Measurements from ENCODE around the gene UBE2QL1.

UBE2QL1 gene

DNA sequence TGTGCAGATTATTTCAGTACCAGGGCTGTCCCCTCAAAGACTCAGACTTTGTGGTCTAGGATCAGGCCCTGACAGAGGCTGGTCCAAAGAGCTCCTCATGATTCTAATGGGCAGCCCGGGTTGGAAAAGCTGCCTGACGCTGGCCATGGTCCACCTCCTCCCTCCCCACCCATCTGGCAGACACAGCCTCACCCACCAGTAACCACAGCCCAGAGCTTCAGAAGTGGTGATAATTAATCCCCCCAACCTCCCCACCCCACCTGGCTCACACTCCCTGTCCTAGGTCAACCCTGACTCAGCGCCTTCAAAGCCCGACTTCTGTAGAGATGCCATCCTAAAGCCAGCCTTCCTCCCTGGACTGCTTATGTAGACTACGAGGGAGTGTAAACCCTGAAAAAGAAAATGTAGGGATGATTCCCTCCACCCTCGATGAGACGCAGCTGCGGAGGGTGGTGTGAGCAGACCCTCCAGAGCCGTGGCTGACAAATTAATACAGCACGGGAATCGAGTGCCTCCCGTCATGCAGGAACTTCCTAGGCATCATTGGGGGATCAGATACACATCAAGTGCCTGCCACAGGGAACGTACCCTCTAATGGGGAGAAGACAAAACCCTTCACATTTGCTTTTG is 7.0 kb downstream of the UBE2QL1 start:
- no peak for DNase-seq

- DNase-seq = no peak
Measured at GRCh38 chr5:6456766-6457370, 8.2 kb downstream of the UBE2QL1 start.

GRCh38 chr5:6457592-6457991 is 8.9 kb downstream of the UBE2QL1 start:
- no peak for DNase-seq

- DNase-seq = no peak
Measured at GRCh38 chr5:6458833-6459232, 10.2 kb downstream of the UBE2QL1 start.

DNA sequence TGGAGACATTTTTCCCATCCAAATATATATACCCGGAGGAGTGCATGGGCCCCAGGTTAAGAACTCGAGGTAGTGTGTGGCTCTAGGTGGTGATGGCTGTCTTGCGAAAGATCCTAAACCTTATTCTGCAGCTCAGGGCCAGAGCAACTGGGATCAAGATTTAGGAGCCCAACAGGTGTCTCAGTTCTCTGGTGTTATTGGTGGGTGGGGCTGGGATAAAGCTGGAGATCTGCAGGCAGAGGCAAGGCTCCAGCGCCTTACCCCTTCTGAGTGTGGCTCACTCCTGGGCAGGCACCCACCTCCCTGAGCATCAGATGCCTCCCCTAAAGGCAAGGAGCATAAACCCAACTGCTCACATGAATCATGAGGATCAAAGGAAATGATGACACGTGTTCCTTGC is 11.2 kb downstream of the UBE2QL1 start:
- DNase-seq = no peak

DNA sequence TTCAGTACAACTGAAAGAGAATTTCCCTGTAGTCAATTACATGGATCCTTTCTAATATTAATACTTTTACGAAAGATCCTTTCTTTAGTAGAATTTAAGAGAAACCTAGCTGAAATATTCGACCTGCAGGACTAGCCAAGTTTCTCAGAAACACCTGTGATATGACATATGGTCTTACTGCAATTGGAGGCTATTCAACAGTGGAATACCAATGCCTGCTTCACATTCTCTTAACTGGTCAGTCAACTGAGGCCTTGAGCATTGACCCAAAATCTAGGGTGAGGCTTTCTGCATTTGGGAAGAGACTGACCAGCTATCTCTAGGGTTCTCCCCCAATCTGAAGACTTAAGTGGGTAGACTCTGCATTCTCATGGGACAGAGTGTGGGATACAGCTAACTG is 12.3 kb downstream of the UBE2QL1 start:
- no peak for DNase-seq

DNA sequence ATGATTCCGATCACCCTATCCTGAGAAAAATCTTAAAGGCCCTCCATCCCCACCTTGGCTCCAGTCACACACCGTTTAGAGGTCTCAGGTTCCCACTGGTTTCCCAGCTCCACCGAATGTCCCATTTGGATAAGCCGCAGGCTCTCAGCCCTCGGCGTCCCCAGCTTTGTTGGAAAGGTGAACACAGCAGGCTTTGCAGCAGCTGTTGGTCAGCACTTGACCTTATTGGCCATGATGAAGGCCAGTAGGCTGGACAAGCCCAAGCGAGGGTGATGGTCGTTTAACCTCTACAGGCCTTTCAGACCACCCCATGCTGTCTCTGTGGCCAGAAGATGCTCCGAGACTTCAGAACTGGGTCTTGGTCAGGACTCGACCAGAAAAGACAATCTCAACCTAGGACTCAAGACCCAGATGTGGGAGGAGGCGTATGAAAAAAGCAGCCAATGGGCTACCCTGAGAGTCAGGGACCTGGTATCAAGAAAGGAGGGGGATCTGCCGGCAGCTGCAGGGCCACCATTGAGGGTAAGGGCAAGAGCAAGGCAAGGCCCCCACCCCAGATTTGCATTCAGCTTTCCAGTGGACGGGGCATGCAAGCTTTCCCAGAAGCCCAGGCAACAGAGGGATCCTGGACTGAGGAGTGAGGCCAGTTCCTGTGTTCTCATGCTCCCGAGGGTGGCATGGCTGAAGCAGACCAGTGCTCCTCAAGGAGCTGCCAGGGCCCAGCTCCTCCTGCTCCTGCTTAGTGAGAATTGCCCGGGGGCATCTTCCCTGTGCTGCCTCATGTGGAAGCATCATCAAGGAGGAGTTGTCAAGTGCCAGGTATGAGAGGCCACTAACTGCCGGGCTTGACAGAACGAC is 13.4 kb downstream of the UBE2QL1 start:
- no peak for DNase-seq

- DNase-seq = no peak
Measured at GRCh38 chr5:6462671-6463070, 14.0 kb downstream of the UBE2QL1 start.

- no peak for DNase-seq
Measured at GRCh38 chr5:6464441-6464840, 15.8 kb downstream of the UBE2QL1 start.

DNA sequence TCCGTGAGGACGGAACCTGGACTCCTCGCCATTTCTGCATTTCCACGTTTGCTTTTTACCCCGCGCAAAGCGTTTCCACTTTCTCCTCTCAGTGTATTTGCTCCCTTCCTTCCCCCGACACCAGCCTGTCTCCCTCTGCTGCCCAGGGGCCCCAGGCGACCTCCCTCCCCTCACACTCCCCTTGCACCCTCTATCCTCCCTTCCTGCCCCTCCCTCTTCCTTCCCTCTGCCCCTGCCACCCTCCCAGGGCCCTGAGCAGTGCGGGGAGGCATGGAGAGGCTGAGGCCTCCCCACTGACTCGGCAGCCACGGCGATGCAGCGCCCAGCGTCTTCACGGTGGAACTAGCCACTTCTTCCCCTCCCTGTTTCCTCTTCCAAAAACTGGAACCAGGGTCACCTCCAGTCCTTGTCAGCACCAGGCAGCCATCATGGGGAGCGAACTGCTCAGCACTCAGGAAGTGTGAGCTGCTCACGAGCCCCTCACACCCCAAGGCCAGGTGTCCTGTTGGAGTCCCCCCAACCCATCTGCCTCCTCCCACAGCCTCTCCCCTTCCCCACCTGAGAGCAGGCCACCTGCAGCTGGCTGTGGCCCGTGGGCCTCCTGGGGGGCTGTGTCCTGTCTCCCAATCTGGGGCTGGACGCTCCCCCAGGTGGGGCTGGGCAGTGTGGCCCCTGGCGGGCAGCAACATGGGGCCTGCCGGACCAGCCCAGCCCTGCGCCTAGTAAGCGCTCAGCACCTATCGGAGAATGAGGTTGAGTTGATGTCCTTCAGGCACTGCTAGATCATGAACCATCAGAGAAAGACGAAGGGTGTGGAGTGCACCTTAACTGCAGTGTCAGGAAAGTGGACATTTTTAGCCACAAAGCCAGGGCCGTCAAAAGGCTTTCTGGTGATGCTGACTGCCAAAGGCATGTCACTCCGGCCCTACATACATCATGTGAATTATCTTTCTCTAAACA is 17.5 kb downstream of the UBE2QL1 start:
- no peak for DNase-seq

DNA sequence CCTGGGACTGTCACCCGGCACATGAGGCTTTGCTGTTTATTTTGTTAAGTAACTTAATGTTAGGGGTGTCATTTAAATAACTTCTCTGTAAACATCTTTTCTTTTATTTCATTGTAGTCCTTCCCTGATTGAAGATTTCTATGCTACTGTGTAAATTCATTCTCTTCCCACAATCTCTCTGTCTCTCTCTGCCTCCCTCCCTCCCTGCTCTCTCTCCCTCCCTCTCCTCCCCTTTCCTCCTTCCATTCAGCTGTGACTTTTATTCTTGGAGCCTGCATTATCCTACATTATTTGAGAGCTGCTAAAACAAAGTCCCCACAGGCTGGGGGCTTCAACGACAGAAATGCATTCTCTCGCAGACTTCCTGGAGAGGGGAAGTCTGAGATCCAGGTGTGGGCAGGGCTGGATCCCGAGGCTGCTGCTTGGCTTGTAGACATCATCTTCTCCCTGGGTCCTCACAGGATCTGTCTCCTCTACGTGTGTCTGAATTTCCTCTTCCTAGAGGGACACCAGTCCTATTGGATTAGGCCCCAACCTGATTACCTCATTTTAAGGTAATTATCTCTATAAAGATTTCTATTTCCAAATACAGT is 18.4 kb downstream of the UBE2QL1 start:
- DNase-seq = no peak

GRCh38 chr5:6467591-6467990 is 18.9 kb downstream of the UBE2QL1 start:
- DNase-seq = no peak

- no peak for DNase-seq
Measured at GRCh38 chr5:6468104-6468503, 19.4 kb downstream of the UBE2QL1 start.

GRCh38 chr5:6468870-6469269 is 20.2 kb downstream of the UBE2QL1 start:
- DNase-seq = no peak

DNA sequence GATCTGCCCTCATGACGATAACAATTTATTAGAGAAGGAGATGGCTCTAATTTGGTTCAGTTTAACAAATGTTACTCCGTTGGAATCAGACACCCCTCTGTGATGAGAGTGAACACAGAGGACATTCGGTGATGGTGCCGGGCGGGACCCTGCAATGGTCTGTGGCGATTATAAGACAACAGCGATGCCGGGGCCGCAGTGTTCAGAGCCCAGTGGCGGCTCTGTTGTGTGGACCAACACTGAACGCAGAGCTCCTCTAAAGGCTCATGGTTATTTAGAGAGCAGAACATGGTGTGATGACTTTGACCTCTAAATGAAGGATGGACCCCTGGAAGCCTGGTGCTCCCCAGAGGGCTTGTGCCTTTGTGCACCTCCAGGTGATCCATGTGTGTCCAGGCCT is 21.2 kb downstream of the UBE2QL1 start:
- DNase-seq = no peak

GRCh38 chr5:6470672-6471071 is 22.0 kb downstream of the UBE2QL1 start:
- DNase-seq = no peak

DNA sequence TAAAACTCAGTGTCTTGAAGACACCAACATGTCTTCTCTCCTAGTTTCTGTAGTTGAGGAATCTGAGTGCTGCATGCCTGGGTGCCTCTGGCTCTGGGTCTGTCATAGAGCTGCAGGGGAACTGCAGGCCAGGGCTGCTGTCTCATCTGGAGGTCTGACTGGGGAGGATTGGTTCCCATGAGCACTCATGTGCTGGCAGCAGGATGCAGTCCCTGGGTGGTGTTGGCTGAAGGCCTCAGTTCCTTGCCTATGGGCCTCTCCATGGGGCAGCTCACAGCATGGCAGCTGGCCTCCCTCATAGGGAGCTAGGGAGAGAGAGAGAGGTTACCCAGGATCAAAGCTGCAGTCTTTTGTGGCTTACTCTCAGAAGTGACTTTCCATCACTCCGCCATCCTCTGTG is 22.6 kb downstream of the UBE2QL1 start:
- no peak for DNase-seq

DNA sequence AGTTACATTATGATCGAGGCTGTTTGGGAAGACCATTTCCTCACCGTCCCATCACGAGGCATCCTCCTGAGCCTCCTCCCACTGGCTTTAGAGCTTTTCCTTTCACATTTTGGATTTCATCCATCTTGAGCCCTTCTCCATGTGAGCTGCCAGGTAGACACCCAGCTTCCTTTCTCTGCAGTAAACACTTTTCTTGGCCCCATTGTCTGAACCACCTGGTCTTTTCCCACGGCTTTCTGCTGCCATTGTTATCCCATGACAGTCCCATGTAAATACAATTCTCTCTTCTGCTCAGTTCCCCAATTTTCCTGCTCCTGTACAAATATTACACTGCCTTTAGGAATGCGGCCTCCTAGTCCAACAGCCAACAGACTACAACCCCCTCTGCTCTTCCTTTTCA is 24.1 kb downstream of the UBE2QL1 start:
- no peak for DNase-seq

DNA sequence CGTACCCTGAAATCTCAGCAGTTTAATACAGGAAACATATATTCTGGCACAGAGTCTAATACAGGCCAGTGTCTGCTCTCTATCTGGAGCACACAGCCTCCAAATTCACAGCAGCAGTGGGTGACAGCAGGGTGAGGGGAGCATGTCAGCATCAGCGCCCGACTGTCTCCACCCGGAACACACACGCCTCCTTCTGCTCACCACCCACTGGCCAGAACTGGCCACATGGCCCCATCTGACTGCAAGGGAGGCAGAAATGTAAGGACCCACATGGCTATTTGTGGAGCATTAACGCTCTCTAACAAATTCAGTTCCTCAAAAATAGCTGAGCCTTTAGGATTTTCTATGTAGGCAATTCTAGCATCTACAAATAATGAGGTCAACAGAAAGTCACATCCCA is 24.6 kb downstream of the UBE2QL1 start:
- no peak for DNase-seq

GRCh38 chr5:6475626-6476312 is 27.1 kb downstream of the UBE2QL1 start:
- no peak for DNase-seq

DNA sequence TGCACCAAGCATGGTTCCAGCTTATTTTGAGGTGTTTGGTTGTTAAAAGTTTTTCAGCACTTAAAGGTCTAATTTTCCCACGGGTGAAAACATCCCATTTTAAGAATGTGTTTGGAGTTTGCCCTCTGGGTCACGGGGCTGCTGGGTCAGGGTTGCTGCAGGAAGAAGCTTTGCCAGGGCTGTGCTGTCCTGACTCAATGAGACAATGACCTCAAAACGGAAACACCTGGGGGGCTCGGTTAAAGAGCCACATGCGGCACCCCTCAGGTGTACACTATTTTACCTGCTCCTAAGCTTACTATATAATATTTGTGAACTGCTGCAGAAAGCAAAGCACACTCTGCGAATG is 27.6 kb downstream of the UBE2QL1 start:
- no peak for DNase-seq

- no peak for DNase-seq
Measured at GRCh38 chr5:6478793-6479192, 30.1 kb downstream of the UBE2QL1 start.

All from OCI-M1 (cell line).